Hepatocyte (in vitro differentiated cells): ENCODE results near the gene FSHR.

Experiments
- EZH2 ChIP-seq: fragments of 200-600 bp; sonication (generic); IDR thresholded peaks from 2 replicates; pipeline ENCODE4 v1.6.1; 2016; ENCODE audit warnings: antibody characterized with exemption, mild to moderate bottlenecking, borderline replicate concordance
- EZH2phosphoT487 ChIP-seq: fragments of 200-600 bp; sonication (generic); IDR thresholded peaks from one replicate; pipeline ENCODE4 v1.6.1; 2018; ENCODE audit warnings: antibody characterized with exemption, mild to moderate bottlenecking, low read depth, moderate library complexity; ENCODE audit not compliant: unreplicated experiment, severe bottlenecking
- TF ChIP-seq, protein P1 (sequence below): fragments of 200-600 bp; sonication (generic); IDR thresholded peaks from 2 replicates; pipeline ENCODE4 v1.5.1; 2016; ENCODE audit warnings: antibody characterized with exemption, mild to moderate bottlenecking; ENCODE audit not compliant: poor library complexity

DNA sequence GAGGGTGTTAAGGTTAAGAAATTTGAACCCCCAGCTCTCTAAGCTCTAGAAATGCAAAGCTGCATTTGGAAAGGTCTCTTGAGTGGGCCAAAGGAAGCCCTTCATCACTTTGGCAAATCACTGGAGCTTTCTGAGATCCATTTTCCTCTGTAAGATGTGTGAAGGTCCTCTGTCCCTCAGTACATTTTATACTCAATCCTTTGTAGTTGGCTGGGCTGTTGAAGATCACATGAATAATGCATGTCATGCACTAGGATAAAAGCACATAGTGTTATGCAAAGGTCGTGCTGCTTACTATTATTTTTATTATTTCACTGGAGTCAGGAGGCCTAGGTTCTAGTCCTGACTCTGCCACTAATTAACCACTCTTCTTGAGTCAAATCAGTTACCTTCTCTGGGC lies 124.9 kb downstream of the FSHR start:
- TF ChIP-seq, protein P1, sequence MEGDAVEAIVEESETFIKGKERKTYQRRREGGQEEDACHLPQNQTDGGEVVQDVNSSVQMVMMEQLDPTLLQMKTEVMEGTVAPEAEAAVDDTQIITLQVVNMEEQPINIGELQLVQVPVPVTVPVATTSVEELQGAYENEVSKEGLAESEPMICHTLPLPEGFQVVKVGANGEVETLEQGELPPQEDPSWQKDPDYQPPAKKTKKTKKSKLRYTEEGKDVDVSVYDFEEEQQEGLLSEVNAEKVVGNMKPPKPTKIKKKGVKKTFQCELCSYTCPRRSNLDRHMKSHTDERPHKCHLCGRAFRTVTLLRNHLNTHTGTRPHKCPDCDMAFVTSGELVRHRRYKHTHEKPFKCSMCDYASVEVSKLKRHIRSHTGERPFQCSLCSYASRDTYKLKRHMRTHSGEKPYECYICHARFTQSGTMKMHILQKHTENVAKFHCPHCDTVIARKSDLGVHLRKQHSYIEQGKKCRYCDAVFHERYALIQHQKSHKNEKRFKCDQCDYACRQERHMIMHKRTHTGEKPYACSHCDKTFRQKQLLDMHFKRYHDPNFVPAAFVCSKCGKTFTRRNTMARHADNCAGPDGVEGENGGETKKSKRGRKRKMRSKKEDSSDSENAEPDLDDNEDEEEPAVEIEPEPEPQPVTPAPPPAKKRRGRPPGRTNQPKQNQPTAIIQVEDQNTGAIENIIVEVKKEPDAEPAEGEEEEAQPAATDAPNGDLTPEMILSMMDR = no peak
- TF ChIP-seq EZH2 = no peak
- TF ChIP-seq EZH2phosphoT487 = no peak
